ENCODE measurements around the gene CASP3. TPM values are rescaled to one million over a fixed set of nuclear protein-coding genes. Genes with fewer than 3 reads are reported as not detected.
"Not testable (repeated sequence)": the region's sequence is repeated elsewhere in the genome, so short reads cannot be mapped to it uniquely, and the experiment has no call there.

The CASP3 gene
- total RNA-seq, 2 donors from 2014 or later: 45.4 to 57.9 TPM

GRCh38 chr4:184664445-184665210 lies 15.4 kb upstream of the CASP3 start:
- H3K4me3 ChIP-seq: no peak overlapping the region
- H3K4me1 ChIP-seq: no peaks in the 10 kb centered on the region
- no peak for TF ChIP-seq CTCF (IDR thresholded peaks at IDR 0.05)
- no peak for DNase-seq
- H3K36me3 ChIP-seq: no peaks in the 10 kb centered on the region
- intact Hi-C loops (cut with DNase I): no loop called here
- H3K9me3 ChIP-seq: no peaks in the 10 kb centered on the region
- no peak overlapping the region for H3K27ac ChIP-seq
- no peak overlapping the region for H3K9ac ChIP-seq (ENCODE audit: low read depth in 2 of 2, low read length in 2 of 2)
- no peaks in the 10 kb centered on the region for H3K27me3 ChIP-seq

- H3K27ac ChIP-seq: no peak overlapping the region
- H3K9me3 ChIP-seq: no peaks in the 10 kb centered on the region
- no peak overlapping the region for H3K4me3 ChIP-seq
- H3K4me1 ChIP-seq: no peaks in the 10 kb centered on the region
- TF ChIP-seq CTCF (IDR thresholded peaks at IDR 0.05): no peak
- H3K36me3 ChIP-seq: no peaks in the 10 kb centered on the region
- no peak overlapping the region for H3K9ac ChIP-seq (ENCODE audit: low read depth in 2 of 2, low read length in 2 of 2)
- no peaks in the 10 kb centered on the region for H3K27me3 ChIP-seq
- DNase-seq: no peak
- intact Hi-C loops (cut with DNase I): no loop called here
Observed at GRCh38 chr4:184662236-184662635, 13.0 kb upstream of the CASP3 start.

DNA sequence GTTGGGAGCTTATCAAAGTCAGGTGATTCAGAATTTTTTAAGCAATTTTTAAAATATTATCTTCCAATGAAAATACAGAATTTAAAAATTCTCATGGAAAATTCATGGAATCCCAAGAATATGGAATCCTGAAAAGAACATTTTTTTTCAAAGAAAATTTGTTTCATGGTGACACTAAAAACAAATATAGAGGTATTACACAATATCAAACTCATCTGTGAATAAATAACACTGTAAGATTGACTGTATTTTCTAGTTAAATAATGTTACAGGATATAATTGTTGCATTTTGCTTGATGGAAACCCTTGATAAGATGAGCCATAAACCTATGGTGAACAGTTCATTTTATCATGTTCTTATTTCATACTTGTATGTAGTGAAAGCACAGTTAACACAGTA lies 11.7 kb upstream of the CASP3 start:
- no peaks in the 10 kb centered on the region for H3K27me3 ChIP-seq
- H3K27ac ChIP-seq: no peak overlapping the region
- no peaks in the 10 kb centered on the region for H3K4me1 ChIP-seq
- no peaks in the 10 kb centered on the region for H3K36me3 ChIP-seq
- H3K9ac ChIP-seq (ENCODE audit: low read depth in 2 of 2, low read length in 2 of 2): no peak overlapping the region
- intact Hi-C loops (cut with DNase I): no loop called here
- no peak overlapping the region for H3K4me3 ChIP-seq
- no peak for TF ChIP-seq CTCF (IDR thresholded peaks at IDR 0.05)
- H3K9me3 ChIP-seq: no peaks in the 10 kb centered on the region
- DNase-seq: no peak

DNA sequence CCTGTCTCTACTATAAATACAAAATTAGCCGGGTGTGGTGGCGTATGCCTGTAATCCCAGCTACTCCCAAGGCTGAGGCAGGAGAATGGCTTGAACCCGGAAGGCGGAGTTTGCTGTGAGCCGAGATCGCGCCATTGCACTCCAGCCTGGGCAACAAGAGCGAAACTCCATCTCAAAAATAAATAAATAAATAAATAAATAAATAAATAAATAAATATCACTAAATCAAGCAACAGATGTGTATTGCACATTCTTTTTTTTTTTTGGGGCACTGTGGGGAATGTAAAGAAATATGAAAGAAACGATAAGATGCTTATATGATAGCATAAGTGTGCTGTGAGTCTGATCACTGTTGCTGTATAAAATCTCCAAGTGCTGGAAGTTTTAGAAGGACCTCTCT lies 8.6 kb upstream of the CASP3 start:
- H3K9ac ChIP-seq (ENCODE audit: low read depth in 2 of 2, low read length in 2 of 2); H3K4me1 ChIP-seq; H3K27me3 ChIP-seq; intact Hi-C loops (cut with DNase I); H3K36me3 ChIP-seq; H3K4me3 ChIP-seq; DNase-seq; H3K9me3 ChIP-seq; H3K27ac ChIP-seq: not testable (repeated sequence)

DNA sequence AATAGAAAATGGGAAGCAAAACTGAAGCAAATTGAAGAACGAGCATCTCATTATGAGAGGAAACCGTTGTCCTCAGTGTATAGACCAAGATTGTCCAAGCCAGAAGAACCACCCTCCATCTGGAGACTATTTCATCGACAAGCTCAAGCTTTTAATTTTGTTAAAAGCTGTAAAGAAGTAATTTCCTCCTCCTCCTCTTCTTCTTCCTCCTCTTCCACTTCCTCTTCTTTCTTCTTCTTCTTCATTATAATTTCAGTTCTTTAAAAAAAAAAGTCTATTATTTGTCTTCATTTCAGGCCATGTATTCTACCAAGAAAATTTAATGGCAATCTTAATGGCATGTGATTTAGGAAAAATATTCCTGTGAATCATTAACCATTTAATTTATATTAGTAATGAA lies 7.9 kb upstream of the CASP3 start:
- H3K9me3 ChIP-seq: no peaks in the 10 kb centered on the region

More for the DNA sequence above, 7.9 kb upstream of the CASP3 start:
- H3K4me1 ChIP-seq: no peaks in the 10 kb centered on the region
- no peak overlapping the region for H3K27ac ChIP-seq
- H3K27me3 ChIP-seq: no peaks in the 10 kb centered on the region
- no peak for DNase-seq
- H3K4me3 ChIP-seq: no peak overlapping the region
- no peaks in the 10 kb centered on the region for H3K36me3 ChIP-seq
- H3K9ac ChIP-seq (ENCODE audit: low read depth in 2 of 2, low read length in 2 of 2): no peak overlapping the region
- TF ChIP-seq CTCF (IDR thresholded peaks at IDR 0.05): no peak
- intact Hi-C loops (cut with DNase I): no loop called here
